Activated B cell treated with CpG ODN at 0.5 μM for 24 hours (primary cell): Measurements from ENCODE around the gene SERPINA9. TPM values are rescaled to one million over a fixed set of nuclear protein-coding genes. Genes with fewer than 3 reads are reported as not detected.

Source experiments
- total RNA-seq: library from RNA; stranded (reverse); gene quantifications from 2 replicates; pipeline ENCODE4 v1.2.3, GENCODE V29; 2022

SERPINA9 gene
- total RNA-seq, 1 donor from 2014 or later, result 0.40 TPM

Other genes starting within 250 kb of the SERPINA9 start
- not detected in 2 replicates for gene SERPINA10, start 182.9 kb downstream of the SERPINA9 start, total RNA-seq
- gene SERPINA6, start 152.9 kb downstream of the SERPINA9 start, total RNA-seq, result not detected in 2 replicates
- not detected in 2 replicates for gene SERPINA2, start 109.5 kb downstream of the SERPINA9 start, total RNA-seq
- 0.31 TPM in 1 of 2 replicates, not detected in the other for gene SERPINA1, start 87.6 kb downstream of the SERPINA9 start, total RNA-seq
- gene SERPINA11, start 23.4 kb downstream of the SERPINA9 start, total RNA-seq, result not detected in 2 replicates
- not detected in 2 replicates for gene SERPINA12, start 33.3 kb upstream of the SERPINA9 start, total RNA-seq
- gene SERPINA4, start 85.2 kb upstream of the SERPINA9 start, total RNA-seq, result not detected in 2 replicates
- not detected in 2 replicates for gene SERPINA5, start 105.2 kb upstream of the SERPINA9 start, total RNA-seq
- not detected in 2 replicates for gene SERPINA3, start 136.2 kb upstream of the SERPINA9 start, total RNA-seq